GM23338 (cell line): ENCODE results near the gene SLC6A3. TPM values are rescaled to one million over a fixed set of nuclear protein-coding genes. Genes with fewer than 3 reads are reported as not detected.

Experiments used
- ATAC-seq: fragments of 200-7000 bp; cut with Tn5 transposase; 3 replicates; pipeline ENCODE4 v1.9.1; 2020
- DNase-seq: peaks from one replicate; pipeline ENCODE4 v3.0.0-alpha.2; 2015; ENCODE audit warnings: low spot score
- H2AFZ ChIP-seq: fragments of 200-600 bp; sonication (generic); 2 replicates; pipeline ENCODE4 v1.8.0; 2016; ENCODE audit warnings: antibody characterized with exemption, mild to moderate bottlenecking, moderate library complexity
- H3F3A ChIP-seq: fragments of 200-600 bp; sonication (generic); replicated peaks from 2 replicates; pipeline ENCODE4 v1.8.0; 2017; ENCODE audit warnings: antibody characterized with exemption, mixed run types, low read depth
- H3K27ac ChIP-seq: fragments of 200-600 bp; sonication (generic); 2 replicates; pipeline ENCODE4 v1.6.1; 2016; ENCODE audit warnings: low read depth
- H3K27me3 ChIP-seq: fragments of 200-600 bp; sonication (generic); 2 replicates; pipeline ENCODE4 v1.8.0; 2016; ENCODE audit warnings: mild to moderate bottlenecking, mixed run types, moderate library complexity; ENCODE audit not compliant: insufficient read depth
- H3K36me3 ChIP-seq: fragments of 200-600 bp; sonication (generic); 2 replicates; pipeline ENCODE4 v1.8.0; 2016; ENCODE audit warnings: mild to moderate bottlenecking; ENCODE audit not compliant: insufficient read depth
- H3K4me1 ChIP-seq: fragments of 200-600 bp; sonication (generic); 2 replicates; pipeline ENCODE4 v1.8.0; 2016; ENCODE audit warnings: mild to moderate bottlenecking, moderate library complexity; ENCODE audit not compliant: insufficient read depth
- H3K4me2 ChIP-seq: fragments of 200-600 bp; sonication (generic); 2 replicates; pipeline ENCODE4 v1.7.1; 2017; ENCODE audit warnings: mixed run types
- H3K4me3 ChIP-seq: fragments of 200-600 bp; sonication (generic); 2 replicates; pipeline ENCODE4 v1.6.1; 2016; ENCODE audit warnings: mixed run types
- H3K79me2 ChIP-seq: fragments of 200-600 bp; sonication (generic); replicated peaks from 2 replicates; pipeline ENCODE4 v1.8.0; 2017; ENCODE audit warnings: mild to moderate bottlenecking; ENCODE audit not compliant: insufficient read depth
- H3K9me2 ChIP-seq: fragments of 200-600 bp; sonication (generic); 2 replicates; pipeline ENCODE4 v1.8.0; 2017; ENCODE audit not compliant: insufficient read depth
- H4K20me1 ChIP-seq: fragments of 200-600 bp; sonication (generic); replicated peaks from 2 replicates; pipeline ENCODE4 v1.8.0; 2017; ENCODE audit warnings: mild to moderate bottlenecking; ENCODE audit not compliant: insufficient read depth
- H3K27ac Mint-ChIP-seq: 2 replicates; pipeline ENCODE4 v1.8.0; 2020; ENCODE audit warnings: inconsistent platforms, mild to moderate bottlenecking, moderate library complexity, mixed read lengths
- H3K27me3 Mint-ChIP-seq: 3 replicates; pipeline ENCODE4 v1.8.0; 2022; ENCODE audit warnings: low read depth, mild to moderate bottlenecking, moderate library complexity, mixed read lengths, inconsistent platforms; ENCODE audit not compliant: insufficient read depth, poor library complexity
- H3K36me3 Mint-ChIP-seq: 3 replicates; pipeline ENCODE4 v1.8.0; 2021; ENCODE audit warnings: low read depth, mild to moderate bottlenecking, inconsistent platforms, moderate library complexity, mixed read lengths
- H3K4me1 Mint-ChIP-seq: 3 replicates; pipeline ENCODE4 v1.8.0; 2020; ENCODE audit warnings: mild to moderate bottlenecking, inconsistent platforms, mixed read lengths
- H3K4me3 Mint-ChIP-seq: 3 replicates; pipeline ENCODE4 v1.8.0; 2021; ENCODE audit warnings: moderate library complexity, mild to moderate bottlenecking, inconsistent platforms, mixed read lengths
- H3K9me3 Mint-ChIP-seq: 3 replicates; pipeline ENCODE4 v1.8.0; 2020; ENCODE audit warnings: moderate library complexity, mild to moderate bottlenecking, inconsistent platforms, mixed read lengths
- CREB1 ChIP-seq: fragments of 250-450 bp; sonication (Bioruptor Pico); IDR thresholded peaks from 2 replicates; pipeline ENCODE4 v1.5.0; 2020; ENCODE audit warnings: low read depth, mild to moderate bottlenecking, moderate library complexity
- CTCF ChIP-seq, 2 experiments: fragments of 200-600 bp in 1 of 2; sonication (generic) in 1 of 2; conservative IDR thresholded peaks; 2 replicates each; pipeline versions ENCODE4 v1.5.1 to v1.6.1; 2016 to 2017; ENCODE audit warnings: antibody characterized with exemption in 2 of 2, low read depth in 2 of 2, mild to moderate bottlenecking in 2 of 2, moderate library complexity in 1 of 2
- ETS1 ChIP-seq: IDR thresholded peaks from 2 replicates; pipeline ENCODE4 v1.6.1; 2016; ENCODE audit warnings: antibody characterized with exemption
- EZH2 ChIP-seq: fragments of 200-600 bp; sonication (generic); IDR thresholded peaks from one replicate; pipeline ENCODE4 v1.8.0; 2017; ENCODE audit warnings: antibody characterized with exemption, mild to moderate bottlenecking, low read depth; ENCODE audit not compliant: unreplicated experiment
- EZH2phosphoT487 ChIP-seq: fragments of 200-600 bp; sonication (generic); IDR thresholded peaks from one replicate; pipeline ENCODE4 v1.8.1; 2018; ENCODE audit warnings: antibody characterized with exemption; ENCODE audit not compliant: unreplicated experiment
- JUNB ChIP-seq: IDR thresholded peaks from one replicate; pipeline ENCODE4 v1.6.1; 2016; ENCODE audit warnings: antibody characterized with exemption; ENCODE audit not compliant: unreplicated experiment
- POLR2AphosphoS5 ChIP-seq: IDR thresholded peaks from 2 replicates; pipeline ENCODE4 v1.6.1; 2016; ENCODE audit warnings: antibody characterized with exemption, low read depth
- REST ChIP-seq: IDR thresholded peaks from one replicate; pipeline ENCODE4 v1.6.1; 2018; ENCODE audit warnings: antibody characterized with exemption; ENCODE audit not compliant: unreplicated experiment
- STAT1 ChIP-seq: IDR thresholded peaks from one replicate; pipeline ENCODE4 v1.6.1; 2016; ENCODE audit warnings: antibody characterized with exemption; ENCODE audit not compliant: unreplicated experiment
- ZNF114 ChIP-seq: fragments of 250-450 bp; sonication (Bioruptor Pico); IDR thresholded peaks from 2 replicates; pipeline ENCODE4 v1.5.0; 2020; ENCODE audit warnings: mild to moderate bottlenecking, moderate library complexity
- ZNF462 ChIP-seq: fragments of 250-450 bp; sonication (Bioruptor Pico); IDR thresholded peaks from 2 replicates; pipeline ENCODE4 v1.5.0; 2020; ENCODE audit warnings: mild to moderate bottlenecking, moderate library complexity
- polyA plus RNA-seq: library from polyadenylated mRNA; unstranded; fragments of >200 nt; fragmentation: Nextera tagmentation; extraction: Ambion mirVana; gene quantifications from 2 replicates; pipeline ENCODE4 v1.2.1, GENCODE V29; 2016
- total RNA-seq: library from RNA; depleted of rRNA; stranded (reverse); fragments of >200 nt; shearing (Covaris generic); gene quantifications from 2 replicates; pipeline ENCODE4 v1.2.3, GENCODE V29; 2014

SLC6A3 gene
- total and polyA plus RNA-seq, 2 experiments from 2014 or later, result 0.76 to 1.0 TPM

GRCh38 chr5:1474866-1475543, 29.8 kb upstream of the SLC6A3 start:
- Histone ChIP-seq H3K79me2 (peaks cover 11% of the 10 kb centered on the region; the same call in 1 of the 2 replicates), H2AFZ (no peak overlapping the region)
- H3K27ac Mint-ChIP-seq, result peak overlapping the region; percentile 59; the same call in 1 of the 2 replicates

More at GRCh38 chr5:1474866-1475543, 29.8 kb upstream of the SLC6A3 start:
- H3K27me3 Mint-ChIP-seq, result peaks cover 14% of the 10 kb centered on the region
- no peaks in the 10 kb centered on the region; the same call in 1 of the 3 replicates for H3K9me3 Mint-ChIP-seq
- H3K9me2 ChIP-seq, result no peaks in the 10 kb centered on the region
- H4K20me1 ChIP-seq, result peaks cover 9% of the 10 kb centered on the region; the same call in 1 of the 2 replicates
- ATAC-seq, result no peak
- no peak overlapping the region for H3K4me2 ChIP-seq
- H3F3A ChIP-seq, result peaks cover 9% of the 10 kb centered on the region; the same call in 1 of the 2 replicates
- TF ChIP-seq ZNF114, result no peak
- TF ChIP-seq CREB1 (CRISPR knock-in tag), result no peak
- no peak for TF ChIP-seq REST
- TF ChIP-seq EZH2, result no peak
- TF ChIP-seq ZNF462, result no peak
- no peak for TF ChIP-seq CTCF (conservative IDR thresholded peaks at IDR 0.05; ENCODE audit: low read depth in 2 of 2)
- no peak for TF ChIP-seq POLR2AphosphoS5
- no peak for TF ChIP-seq JUNB
- no peak for TF ChIP-seq ETS1
- no peak for TF ChIP-seq STAT1
- no peak for TF ChIP-seq EZH2phosphoT487
- no peaks in the 10 kb centered on the region for H3K4me1 Mint-ChIP-seq
- H3K4me3 Mint-ChIP-seq, result no peak overlapping the region
- no peaks in the 10 kb centered on the region for H3K27me3 ChIP-seq
- H3K36me3 ChIP-seq, result peaks cover 28% of the 10 kb centered on the region
- no peak overlapping the region for H3K4me3 ChIP-seq
- H3K27ac ChIP-seq, result no peak overlapping the region
- no peak for DNase-seq
- H3K36me3 Mint-ChIP-seq, result peaks cover 87% of the 10 kb centered on the region
- no peaks in the 10 kb centered on the region for H3K4me1 ChIP-seq
